Small intestine (tissue), 7 donors: ENCODE data around the gene KRT13. TPM values are rescaled to one million over a fixed set of nuclear protein-coding genes. Genes with fewer than 3 reads are reported as not detected.

Experiments used
- DNase-seq, 2 donors: peaks; one replicate each; pipeline versions ENCODE4 v3.0.0 to v3.0.0-alpha.2; 2013
- FAIRE-seq: peaks from 2 replicates; lab custom pipeline; 2012; peaks lifted over from hg19 to GRCh38; lab: Jason Lieb, UNC
- H3K27ac ChIP-seq, 3 donors: one replicate each; pipeline ENCODE4 v1.5.1; 2013; ENCODE audit warnings: low read length in 2 of 3, mild to moderate bottlenecking in 2 of 3, control low read depth in 1 of 3, inconsistent platforms in 1 of 3, low read depth in 1 of 3, moderate library complexity in 1 of 3
- H3K27me3 ChIP-seq, 3 donors: one replicate each; pipeline ENCODE4 v1.6.1; 2013; ENCODE audit warnings: low read length in 3 of 3, inconsistent platforms in 1 of 3; ENCODE audit not compliant: control insufficient read depth in 3 of 3, insufficient read depth in 3 of 3
- H3K36me3 ChIP-seq, 3 donors: one replicate each; pipeline ENCODE4 v1.6.1; 2013; ENCODE audit warnings: low read length in 3 of 3, inconsistent platforms in 1 of 3, low read depth in 1 of 3, mild to moderate bottlenecking in 1 of 3, moderate library complexity in 1 of 3; ENCODE audit not compliant: control insufficient read depth in 3 of 3, insufficient read depth in 2 of 3
- H3K4me1 ChIP-seq, 3 donors: one replicate each; pipeline ENCODE4 v1.6.1; 2013; ENCODE audit warnings: low read length in 2 of 3, inconsistent platforms in 1 of 3, low read depth in 1 of 3, mild to moderate bottlenecking in 1 of 3, moderate library complexity in 1 of 3; ENCODE audit not compliant: control insufficient read depth in 3 of 3, insufficient read depth in 2 of 3
- H3K4me3 ChIP-seq, 3 donors: one replicate each; pipeline ENCODE4 v1.5.1; 2013; ENCODE audit warnings: low read length in 3 of 3, control low read depth in 1 of 3, inconsistent platforms in 1 of 3, low read depth in 1 of 3, mild to moderate bottlenecking in 1 of 3, moderate library complexity in 1 of 3
- H3K9me3 ChIP-seq, 2 donors: one replicate each; pipeline ENCODE4 v1.6.1; 2013; ENCODE audit warnings: low read depth in 1 of 2, low read length in 1 of 2; ENCODE audit not compliant: control insufficient read depth in 2 of 2, insufficient read depth in 1 of 2
- WGBS, 3 donors: extraction: QIAGEN DNeasy Blood & Tissue Kit; methylation state at CpG; one replicate each; pipeline ENCODE4 v1.1.7; 2013; 5-methylcytosine and 5-hydroxymethylcytosine counted together
- polyA plus RNA-seq, 4 donors: library from polyadenylated mRNA; stranded (reverse) in 3 of 4; unstranded in 1 of 4; fragments of 200-250 nt in 3 of 4; fragments of 120-200 nt in 1 of 4; gene quantifications; one replicate each; pipeline versions ENCODE4 v1.2.1 to v1.2.3, GENCODE V29; 2013
- donor health status: healthy with polysubstance abuse.
- donor health status: control.
- donor health status: control.
- donor health status: Bipolar disorder and iron deficiency.
- donor health status: healthy.

Gene KRT13
- polyA plus RNA-seq, 4 donors: 0.37 to 37.6 (median 18.2) TPM

- Histone ChIP-seq H3K27ac (no peak overlapping the region), H3K27me3 (peaks cover 0 to 19% (median 0%) of the 10 kb centered on the region in 3 donors), H3K4me1 (peaks cover 0 to 10% (median 0%) of the 10 kb centered on the region in 3 donors), H3K36me3 (no peaks in the 10 kb centered on the region), H3K9me3 (no peaks in the 10 kb centered on the region), H3K4me3 (no peak overlapping the region)
- DNase-seq (no peak), FAIRE-seq (no peak)
- 62 to 84% (median 83%) methylated on average over 2 of the region's 2 CpGs for WGBS, 3 donors
These were observed 13.9 kb downstream of the KRT13 start for GRCh38 chr17:41491476-41491875.

- no peak overlapping the region for H3K27ac ChIP-seq
- no peaks in the 10 kb centered on the region for H3K9me3 ChIP-seq
- no peaks in the 10 kb centered on the region for H3K36me3 ChIP-seq
- DNase-seq (no peak), FAIRE-seq (no peak)
- 34 to 61% (median 40%) methylated on average over 10 of the region's 10 CpGs for WGBS, 3 donors
- peaks cover 0 to 21% (median 0%) of the 10 kb centered on the region in 3 donors for H3K27me3 ChIP-seq
- H3K4me1 ChIP-seq: peaks cover 0 to 10% (median 0%) of the 10 kb centered on the region in 3 donors
- no peak overlapping the region for H3K4me3 ChIP-seq
These were observed 15.1 kb downstream of the KRT13 start for GRCh38 chr17:41490000-41490990.

- Histone ChIP-seq H3K4me1 (peaks cover 0 to 10% (median 0%) of the 10 kb centered on the region in 3 donors), H3K27me3 (peaks cover 0 to 21% (median 0%) of the 10 kb centered on the region in 3 donors), H3K9me3 (no peaks in the 10 kb centered on the region), H3K4me3 (no peak within 1 kb of the TSS), H3K27ac (no peak within 1 kb of the TSS), H3K36me3 (no peaks in the 10 kb centered on the region)
- no peak for FAIRE-seq
- DNase-seq: no peak
- 89 to 92% (median 90%) methylated on average over 12 of the region's 12 CpGs for WGBS, 3 donors
These were observed 15.9 kb downstream of the KRT13 start, which contains the start of gene KRT36 for GRCh38 chr17:41489531-41489930. KRT36 (minus strand) TSS chr17:41489910; CDS start chr17:41489864, 46 bp downstream.

GRCh38 chr17:41486809-41487530 is 18.4 kb downstream of the KRT13 start:
- Histone ChIP-seq H3K9me3 (no peaks in the 10 kb centered on the region), H3K4me1 (peaks cover 0 to 2% (median 0%) of the 10 kb centered on the region in 3 donors), H3K27ac (no peak overlapping the region), H3K36me3 (no peaks in the 10 kb centered on the region), H3K27me3 (peaks cover 0 to 21% (median 0%) of the 10 kb centered on the region in 3 donors), H3K4me3 (no peak overlapping the region)
- peak; percentile 32 to 46 for DNase-seq
- 66 to 83% (median 74%) methylated on average over 29 of the region's 29 CpGs for WGBS, 3 donors
- no peak for FAIRE-seq

GRCh38 chr17:41486316-41486715 is 19.1 kb downstream of the KRT13 start:
- Histone ChIP-seq H3K4me3 (no peak overlapping the region), H3K9me3 (no peaks in the 10 kb centered on the region), H3K4me1 (peaks cover 0 to 2% (median 0%) of the 10 kb centered on the region in 3 donors), H3K27me3 (peaks cover 0 to 21% (median 0%) of the 10 kb centered on the region in 3 donors), H3K27ac (no peak overlapping the region), H3K36me3 (no peaks in the 10 kb centered on the region)
- DNase-seq (no peak), FAIRE-seq (no peak)
- 93 to 95% (median 94%) methylated on average over 13 of the region's 13 CpGs for WGBS, 3 donors

GRCh38 chr17:41484920-41485904 is 20.2 kb downstream of the KRT13 start:
- H3K4me1 ChIP-seq: peaks cover 0 to 2% (median 0%) of the 10 kb centered on the region in 3 donors
- FAIRE-seq: no peak
- H3K27ac ChIP-seq: no peak overlapping the region
- H3K27me3 ChIP-seq: peaks cover 0 to 20% (median 0%) of the 10 kb centered on the region in 3 donors
- no peaks in the 10 kb centered on the region for H3K9me3 ChIP-seq
- 76 to 87% (median 86%) methylated on average over 8 of the region's 8 CpGs for WGBS, 3 donors
- no peaks in the 10 kb centered on the region for H3K36me3 ChIP-seq
- H3K4me3 ChIP-seq: no peak overlapping the region
- DNase-seq: no peak

GRCh38 chr17:41483991-41484826 is 21.2 kb downstream of the KRT13 start:
- DNase-seq: peak in 1 of 2 donors; percentile 25
- H3K4me1 ChIP-seq: no peaks in the 10 kb centered on the region
- no peak overlapping the region for H3K4me3 ChIP-seq
- FAIRE-seq: no peak
- peaks cover 0 to 18% (median 0%) of the 10 kb centered on the region in 3 donors for H3K27me3 ChIP-seq
- no peak overlapping the region for H3K27ac ChIP-seq
- H3K9me3 ChIP-seq: no peaks in the 10 kb centered on the region
- H3K36me3 ChIP-seq: no peaks in the 10 kb centered on the region
- 15 to 49% (median 46%) methylated on average over 7 of the region's 7 CpGs for WGBS, 3 donors
